C4-2B (cell line): ENCODE results near the gene NT5C3B.
A peak's percentile ranks its signal among the peaks of the same experiment; 100 is the strongest.

Experiments used
- H3K27ac ChIP-seq: fragments of 450-650 bp; 2 replicates; pipeline ENCODE4 v1.5.1; 2017
- ZFX ChIP-seq: fragments of 450-650 bp; IDR thresholded peaks from 2 replicates; pipeline ENCODE4 v1.6.1; 2017
- TF ChIP-seq, protein P1 (sequence below): fragments of 450-650 bp; conservative IDR thresholded peaks from 2 replicates; pipeline ENCODE4 v1.5.1; 2017; ENCODE audit warnings: mild to moderate bottlenecking

The NT5C3B gene

GRCh38 chr17:41785091-41785858, 50.8 kb downstream of the NT5C3B start:
- TF ChIP-seq, protein P1, sequence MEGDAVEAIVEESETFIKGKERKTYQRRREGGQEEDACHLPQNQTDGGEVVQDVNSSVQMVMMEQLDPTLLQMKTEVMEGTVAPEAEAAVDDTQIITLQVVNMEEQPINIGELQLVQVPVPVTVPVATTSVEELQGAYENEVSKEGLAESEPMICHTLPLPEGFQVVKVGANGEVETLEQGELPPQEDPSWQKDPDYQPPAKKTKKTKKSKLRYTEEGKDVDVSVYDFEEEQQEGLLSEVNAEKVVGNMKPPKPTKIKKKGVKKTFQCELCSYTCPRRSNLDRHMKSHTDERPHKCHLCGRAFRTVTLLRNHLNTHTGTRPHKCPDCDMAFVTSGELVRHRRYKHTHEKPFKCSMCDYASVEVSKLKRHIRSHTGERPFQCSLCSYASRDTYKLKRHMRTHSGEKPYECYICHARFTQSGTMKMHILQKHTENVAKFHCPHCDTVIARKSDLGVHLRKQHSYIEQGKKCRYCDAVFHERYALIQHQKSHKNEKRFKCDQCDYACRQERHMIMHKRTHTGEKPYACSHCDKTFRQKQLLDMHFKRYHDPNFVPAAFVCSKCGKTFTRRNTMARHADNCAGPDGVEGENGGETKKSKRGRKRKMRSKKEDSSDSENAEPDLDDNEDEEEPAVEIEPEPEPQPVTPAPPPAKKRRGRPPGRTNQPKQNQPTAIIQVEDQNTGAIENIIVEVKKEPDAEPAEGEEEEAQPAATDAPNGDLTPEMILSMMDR, result no peak
- TF ChIP-seq ZFX, result no peak
- peak overlapping the region; percentile 85 for H3K27ac ChIP-seq

DNA sequence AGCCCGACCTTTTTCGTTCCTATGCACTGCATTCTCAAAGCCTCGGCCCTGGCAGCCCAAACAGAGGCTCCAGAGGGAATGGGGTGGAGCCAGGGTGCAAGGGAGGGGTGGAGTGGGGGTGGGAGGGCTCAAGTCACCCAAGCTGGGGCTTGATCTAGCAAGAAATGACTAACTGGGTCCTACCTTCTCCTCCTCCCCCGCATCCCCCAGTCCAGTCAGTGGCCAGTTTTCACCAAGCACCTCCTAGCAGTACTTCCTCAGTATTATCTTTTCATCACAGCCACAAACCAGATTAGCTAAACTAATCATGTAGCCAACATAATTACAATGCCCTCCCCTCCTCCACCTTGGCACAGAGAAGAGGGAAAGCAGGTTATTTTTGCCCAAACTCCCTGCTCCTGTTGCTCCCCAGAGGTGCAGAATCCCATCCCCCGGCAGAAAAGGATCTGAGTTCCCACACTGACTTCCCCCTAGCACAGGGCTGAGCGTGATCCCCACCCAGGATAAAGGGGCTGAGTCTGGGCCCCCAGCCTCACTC, 51.8 kb downstream of the NT5C3B start:
- peak overlapping the region; percentile 85 for H3K27ac ChIP-seq
- TF ChIP-seq, protein P1, result no peak
- TF ChIP-seq ZFX, result no peak

- H3K27ac ChIP-seq, result peak overlapping the region; percentile 85
- TF ChIP-seq ZFX, result no peak
- TF ChIP-seq, protein P1, result no peak
These were observed 53.9 kb downstream of the NT5C3B start for GRCh38 chr17:41782142-41782541.

DNA sequence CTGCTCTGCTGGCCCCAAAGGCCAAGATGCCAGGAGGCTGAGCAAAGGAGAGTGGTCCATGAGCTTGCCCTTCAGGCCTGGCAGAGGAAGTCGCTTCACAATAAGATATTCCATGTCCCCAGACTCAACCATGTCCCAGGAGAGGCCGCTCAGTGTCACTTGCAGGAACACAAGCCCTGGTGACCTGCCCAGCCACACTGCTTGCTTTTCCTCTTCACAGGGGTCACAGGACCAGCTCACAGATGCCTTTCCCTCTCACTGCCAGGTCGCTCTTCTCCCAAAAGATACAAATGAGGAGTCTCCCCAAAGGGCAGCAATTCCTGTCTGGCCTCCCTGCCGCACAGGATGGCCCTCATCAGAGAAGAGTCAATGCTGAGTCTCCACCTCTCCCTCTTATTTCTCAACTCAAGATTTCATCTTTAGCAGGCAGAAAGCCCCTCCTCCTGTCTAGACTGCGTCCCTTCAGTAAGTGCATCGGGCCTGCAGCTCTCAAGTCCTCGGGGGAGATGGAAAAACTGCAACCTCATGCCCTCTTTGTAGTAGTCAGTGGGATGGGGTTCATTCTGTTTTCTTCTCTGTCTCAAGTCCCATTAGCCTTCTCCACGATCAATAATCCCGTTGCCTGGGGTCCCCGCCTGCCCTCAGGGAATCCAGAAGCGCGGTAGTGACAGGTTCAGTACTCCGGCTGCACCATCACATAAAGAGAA, 54.5 kb downstream of the NT5C3B start:
- TF ChIP-seq ZFX, result no peak
- TF ChIP-seq, protein P1, result no peak
- H3K27ac ChIP-seq, result peak overlapping the region; percentile 85

DNA sequence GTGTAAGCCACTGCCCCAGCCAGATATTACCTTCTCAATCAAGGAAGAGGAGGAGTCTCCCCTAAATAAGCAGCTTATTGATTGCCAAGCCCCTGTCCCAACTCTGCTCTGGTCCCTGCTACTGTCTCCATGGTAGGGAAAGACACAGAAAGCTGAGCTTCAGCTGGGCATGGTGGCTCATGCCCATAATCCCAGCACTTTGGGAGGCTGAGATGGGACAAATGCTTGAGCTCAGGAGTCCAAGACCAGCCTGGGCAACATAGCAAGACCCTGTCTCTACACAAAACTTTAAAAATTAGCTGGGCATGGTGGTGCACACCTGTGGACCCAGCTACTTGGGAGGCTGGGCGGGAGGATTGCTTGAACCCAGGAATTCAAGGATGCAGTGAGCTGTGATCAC, 56.1 kb downstream of the NT5C3B start:
- TF ChIP-seq ZFX, result no peak
- TF ChIP-seq, protein P1, result no peak
- peak overlapping the region; percentile 88 for H3K27ac ChIP-seq

DNA sequence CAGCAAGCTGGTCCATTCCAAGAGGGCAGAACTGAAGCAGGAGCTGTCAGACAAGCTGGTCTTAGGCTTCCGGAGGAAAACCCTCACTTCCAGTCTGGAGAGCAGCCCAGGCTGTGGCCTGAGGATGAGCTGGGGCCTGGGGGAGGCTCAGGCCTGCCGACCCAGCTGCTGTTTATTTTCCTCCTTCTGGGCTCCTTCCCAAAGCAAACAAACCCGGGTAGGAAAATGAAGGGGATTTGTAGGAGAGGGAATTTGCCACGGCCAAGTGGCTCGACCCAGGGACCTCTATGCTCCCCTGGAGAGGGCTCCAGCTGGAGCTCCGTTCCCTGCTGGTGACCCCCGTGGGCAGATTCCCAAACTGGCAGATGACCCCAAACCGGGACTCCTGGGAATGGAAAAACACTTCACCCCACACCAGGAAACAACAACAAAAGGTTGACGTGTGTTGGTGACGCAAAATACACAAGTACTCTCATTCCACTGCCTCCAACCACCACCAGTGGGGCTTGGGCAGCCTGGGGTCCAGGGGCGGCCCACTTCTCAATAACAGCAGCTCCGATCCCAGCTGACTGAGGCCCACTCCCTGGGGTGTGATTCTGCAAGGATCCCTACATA, 58.4 kb downstream of the NT5C3B start:
- H3K27ac ChIP-seq, result peak overlapping the region; percentile 88
- TF ChIP-seq, protein P1, result no peak
- no peak for TF ChIP-seq ZFX

DNA sequence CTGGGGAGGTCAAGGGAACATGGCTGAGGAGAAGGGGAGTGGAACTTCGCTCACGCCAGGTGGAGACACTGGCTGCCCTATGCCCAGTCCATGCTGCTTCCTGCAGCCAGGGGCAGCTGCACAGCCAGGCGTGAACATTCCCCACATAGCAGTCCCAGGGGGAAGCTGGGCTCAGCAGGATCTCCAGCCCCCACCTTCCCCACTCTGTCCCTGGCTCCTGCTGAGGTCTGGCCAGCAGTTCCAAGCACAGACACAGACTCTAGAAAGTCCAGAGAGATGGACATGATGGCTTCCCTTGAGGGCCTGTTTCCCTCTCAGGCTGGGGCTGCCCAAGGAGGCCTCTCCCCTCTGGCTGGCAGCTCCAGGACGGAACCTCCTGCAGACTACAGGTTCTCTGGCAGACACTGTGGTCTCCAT, 58.9 kb downstream of the NT5C3B start:
- TF ChIP-seq ZFX, result no peak
- TF ChIP-seq, protein P1, result no peak
- H3K27ac ChIP-seq, result peak overlapping the region; percentile 88

- peak overlapping the region; percentile 88 for H3K27ac ChIP-seq
These were observed 59.7 kb downstream of the NT5C3B start for GRCh38 chr17:41776262-41776900.
